GM21390 (cell line): ENCODE measurements around the gene API5.

Experiments
- ATAC-seq: cut with Tn5 transposase; IDR thresholded peaks from one replicate; pipeline ENCODE4 v1.9.1; 2021; ENCODE audit not compliant: unreplicated experiment

The API5 gene

DNA sequence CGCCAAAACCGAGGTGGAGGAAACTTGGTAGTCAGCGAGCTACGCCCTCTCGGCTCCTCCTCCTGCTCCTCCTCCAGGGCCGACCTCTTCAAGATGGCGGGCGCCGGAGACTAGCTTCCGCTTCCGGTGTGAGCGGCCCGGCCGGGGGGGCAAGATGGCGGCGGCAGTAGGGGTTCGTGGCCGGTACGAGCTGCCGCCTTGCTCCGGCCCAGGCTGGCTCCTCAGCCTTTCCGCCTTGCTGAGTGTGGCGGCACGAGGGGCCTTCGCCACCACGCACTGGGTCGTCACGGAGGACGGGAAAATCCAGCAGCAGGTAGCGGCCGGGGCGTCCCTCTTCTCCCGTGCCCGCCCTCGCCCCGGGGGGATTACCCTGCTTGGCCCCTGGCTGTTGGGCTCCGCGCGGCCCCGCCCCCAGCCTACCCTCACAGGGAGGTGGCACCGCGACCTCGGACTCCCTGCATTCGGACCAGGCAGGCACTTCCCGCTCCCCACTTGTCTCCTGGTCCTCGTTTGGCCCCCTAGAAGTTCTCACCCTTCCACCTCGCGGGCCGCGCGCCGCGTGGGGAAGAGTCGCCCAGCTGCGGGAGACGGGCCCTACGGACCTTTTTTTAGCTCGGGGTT, 47.1 kb downstream of the API5 start, which contains the start of gene TTC17:
TSS of gene TTC17 (plus strand) at position 120 of the 621 bp plus-strand sequence. CDS start at position 155, 35 bp downstream.
- peak; percentile 92 for ATAC-seq

DNA sequence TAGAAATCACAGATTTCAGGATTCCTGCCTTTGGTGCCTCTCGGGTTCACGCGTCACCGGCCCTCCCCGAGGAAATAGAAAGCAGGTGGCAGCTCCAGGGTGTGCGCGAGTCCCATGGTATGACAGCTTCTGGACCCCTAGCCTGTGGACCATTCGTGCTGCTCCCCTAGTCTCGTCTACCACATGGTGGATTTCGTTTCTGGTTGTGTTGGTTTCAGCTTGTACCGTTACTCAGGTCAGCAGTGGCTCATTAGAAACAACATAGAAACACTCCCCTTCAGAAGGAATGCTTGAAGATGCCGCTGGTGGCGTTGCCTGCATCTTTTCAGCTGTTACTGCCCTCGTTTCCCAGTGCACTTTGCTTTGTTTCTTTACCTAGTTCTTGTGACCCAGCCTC, 47.6 kb downstream of the API5 start:
- ATAC-seq = peak; percentile 46

DNA sequence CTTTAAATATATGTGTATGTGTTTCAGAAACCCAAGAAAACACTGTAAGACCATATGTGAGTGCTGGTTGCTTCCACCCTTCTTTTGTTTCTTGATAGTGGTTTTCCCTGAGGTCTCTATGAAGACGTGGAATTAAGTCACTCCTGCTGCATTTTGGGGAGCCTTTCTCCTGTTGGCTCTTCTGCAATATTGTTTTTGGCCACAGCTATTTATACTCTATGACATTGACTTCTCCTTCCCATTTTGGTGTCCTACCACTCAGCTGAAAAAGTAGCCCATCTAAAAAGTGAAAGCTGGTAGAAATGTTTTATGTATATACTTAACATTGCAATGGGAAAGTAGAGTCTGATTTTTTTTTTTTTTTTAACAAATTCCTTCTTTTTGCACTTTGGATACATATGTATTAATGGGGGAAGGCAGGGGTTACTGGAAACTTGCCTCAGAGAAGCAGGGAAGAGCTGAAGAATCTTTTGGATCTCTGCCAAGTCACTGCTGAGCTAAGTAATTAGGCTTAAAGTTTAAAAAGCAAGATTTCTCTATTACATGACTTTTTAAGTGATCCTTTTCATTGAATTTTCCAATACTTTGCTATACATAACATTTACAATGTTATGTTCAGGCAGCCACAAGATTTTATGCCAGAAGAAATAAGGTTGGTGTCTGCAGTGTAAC, 48.7 kb downstream of the API5 start:
- ATAC-seq = no peak

DNA sequence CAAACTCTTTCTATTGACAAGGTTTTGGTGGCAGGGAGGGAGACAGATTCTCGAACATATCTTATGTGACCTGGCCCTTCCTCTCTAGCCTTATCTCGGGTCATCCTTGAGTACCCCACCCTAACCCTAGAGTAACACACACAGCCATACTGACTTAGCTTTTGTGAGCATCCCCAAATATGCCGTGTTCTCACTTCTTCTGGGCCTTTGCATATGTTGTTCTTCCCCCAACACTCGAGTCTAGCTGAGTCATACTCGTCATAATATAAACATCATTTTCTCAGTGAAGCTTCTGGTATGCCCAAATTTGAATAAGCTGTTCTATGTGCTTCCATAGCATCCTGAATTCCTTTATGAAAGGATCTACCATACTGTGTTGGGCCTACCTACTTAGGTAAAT, 54.9 kb downstream of the API5 start:
- no peak for ATAC-seq

DNA sequence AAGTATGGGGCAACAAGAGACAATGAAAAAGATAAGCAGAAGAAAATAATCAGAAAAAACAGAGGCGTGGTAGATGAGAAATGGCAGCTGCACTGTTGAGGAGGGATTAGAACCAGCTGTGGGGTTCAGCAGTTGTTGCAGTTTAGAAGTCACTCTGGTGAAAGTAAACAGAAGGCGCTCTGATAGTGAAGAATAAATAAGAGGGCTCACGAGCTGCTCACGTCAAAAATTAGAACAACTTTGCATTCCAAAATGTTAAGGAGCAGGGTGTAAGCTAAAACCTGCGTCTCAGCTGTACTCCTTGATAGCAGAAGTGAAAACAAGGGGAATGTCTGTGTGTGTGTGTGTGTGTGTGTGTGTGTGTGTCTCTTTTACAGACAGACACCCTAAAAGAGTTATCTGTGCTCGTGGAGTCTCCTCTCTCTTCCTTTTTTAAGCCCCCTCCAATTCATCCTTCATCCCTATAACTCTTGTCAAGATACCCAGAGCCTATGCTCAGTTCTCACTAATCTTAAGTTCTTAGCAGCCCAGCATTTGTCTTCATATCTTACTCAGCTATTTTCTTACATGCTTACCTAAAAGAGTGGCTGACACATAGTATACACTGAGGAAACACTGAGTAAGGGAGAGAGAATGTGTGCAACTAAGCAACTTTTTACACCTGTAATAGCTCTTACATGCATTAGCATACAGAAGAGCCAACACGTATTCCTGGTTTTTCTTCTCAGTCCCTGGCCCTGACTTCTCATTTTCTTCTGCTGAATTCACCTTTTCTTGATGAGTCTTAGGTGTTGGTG, 55.8 kb downstream of the API5 start:
- ATAC-seq = peak; percentile 50

DNA sequence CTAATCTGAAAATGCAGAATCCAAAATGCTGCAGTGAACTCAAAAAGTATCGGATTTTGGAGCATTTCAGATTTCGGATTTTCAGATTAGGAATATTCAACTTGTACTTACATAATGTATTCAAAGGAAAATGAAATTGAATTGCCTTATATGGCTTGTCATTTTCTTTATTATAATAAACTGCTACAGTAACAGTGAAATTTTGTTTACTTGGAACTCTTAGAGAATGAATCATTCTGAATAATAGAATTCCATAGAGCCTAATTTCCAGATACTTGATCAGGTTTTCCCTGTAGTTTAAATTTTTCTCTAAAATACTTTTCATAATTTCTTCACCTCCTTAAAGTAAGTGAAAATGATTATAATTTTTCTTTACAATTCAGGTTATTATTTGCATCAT, 64.3 kb downstream of the API5 start:
- no peak for ATAC-seq

DNA sequence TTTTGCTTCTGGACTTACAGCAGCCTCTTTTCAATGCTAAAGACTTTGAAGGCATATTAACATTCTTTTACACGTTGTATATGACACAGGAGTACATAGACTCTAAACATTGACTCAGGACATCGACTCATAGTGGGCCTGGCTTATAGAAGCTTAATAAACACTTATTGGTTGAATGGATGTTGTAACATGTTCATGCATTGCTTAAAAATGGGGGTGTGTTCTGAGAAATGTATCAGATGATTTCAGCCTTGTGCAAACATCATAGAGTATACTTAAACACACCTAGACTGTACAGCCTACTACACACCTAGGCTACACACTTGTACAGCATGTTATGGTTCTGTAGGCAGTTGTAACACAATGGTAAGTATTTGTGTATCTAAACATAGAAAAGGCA, 64.8 kb downstream of the API5 start:
- no peak for ATAC-seq

DNA sequence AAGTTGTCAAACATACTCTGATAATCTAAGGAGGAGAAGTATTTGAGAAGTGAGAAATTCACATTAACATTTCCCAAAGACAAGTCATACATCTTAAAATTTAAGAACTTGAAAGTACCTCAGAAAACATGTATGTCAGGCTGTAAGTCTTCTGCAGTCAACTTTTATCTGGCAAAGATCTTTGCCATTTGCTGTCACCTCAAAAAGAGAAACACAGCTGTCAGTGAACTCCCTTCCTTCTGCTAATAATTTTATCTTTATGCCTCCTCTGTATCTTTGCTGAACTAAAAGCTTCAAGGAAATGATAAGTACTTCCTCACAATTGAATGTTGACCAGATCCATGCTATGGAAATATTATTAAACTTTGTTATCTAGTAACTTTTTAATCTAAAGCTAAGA, 65.6 kb downstream of the API5 start:
- ATAC-seq = no peak

DNA sequence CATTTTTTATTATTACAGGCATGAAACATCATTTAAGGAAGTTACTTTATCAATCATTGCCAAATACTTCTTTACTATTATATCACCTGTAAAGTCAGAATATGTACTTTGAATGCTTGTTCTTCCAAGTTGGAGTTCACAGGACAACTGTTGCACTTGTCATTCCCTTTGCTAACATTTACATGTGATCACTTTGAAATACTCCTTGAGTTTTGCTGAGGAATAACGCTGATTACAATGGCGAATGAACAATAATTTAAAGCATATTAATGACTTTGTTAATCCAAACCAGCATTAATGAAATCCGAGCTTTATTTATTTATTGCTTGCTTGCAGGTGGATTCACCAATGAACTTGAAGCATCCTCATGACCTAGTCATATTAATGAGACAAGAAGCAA, 67.1 kb downstream of the API5 start:
- ATAC-seq = no peak

DNA sequence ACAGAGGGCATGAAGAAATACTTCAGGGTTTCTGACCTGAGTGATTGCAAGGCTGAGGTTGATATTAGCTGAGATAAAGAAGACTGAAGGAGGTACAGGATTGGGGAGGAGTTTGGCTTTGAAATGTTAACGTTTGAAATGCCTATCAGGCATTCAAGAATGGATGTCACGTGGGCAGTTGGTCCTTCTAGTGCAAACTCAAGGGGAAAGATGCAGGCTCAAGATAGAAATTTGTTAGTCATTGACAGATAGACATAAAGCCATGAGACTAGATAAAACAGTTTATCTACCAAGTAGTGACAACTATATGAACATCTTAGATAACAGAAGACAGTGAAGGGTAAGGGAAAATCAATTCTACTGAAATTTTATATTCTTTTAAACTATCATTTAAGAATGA, 70.0 kb downstream of the API5 start:
- no peak for ATAC-seq

DNA sequence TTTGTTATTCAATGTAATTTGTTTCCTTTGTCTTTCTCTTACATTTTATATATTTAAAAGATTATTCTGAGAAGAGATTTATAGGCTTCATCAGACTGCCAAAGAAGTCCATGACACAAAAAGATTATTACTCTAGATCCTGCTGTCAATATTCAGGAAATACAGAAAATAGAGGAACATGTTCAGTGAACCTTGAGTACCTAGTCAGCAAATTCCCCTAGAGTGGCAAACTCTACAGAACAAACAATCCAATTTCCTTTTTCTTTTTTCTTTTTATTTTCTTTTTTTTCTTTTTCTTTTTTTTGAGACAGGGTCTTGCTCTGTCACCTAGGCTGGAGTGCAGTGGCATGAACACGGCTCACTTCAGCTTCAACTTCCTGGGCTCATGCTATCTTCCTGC, 70.8 kb downstream of the API5 start:
- no peak for ATAC-seq

DNA sequence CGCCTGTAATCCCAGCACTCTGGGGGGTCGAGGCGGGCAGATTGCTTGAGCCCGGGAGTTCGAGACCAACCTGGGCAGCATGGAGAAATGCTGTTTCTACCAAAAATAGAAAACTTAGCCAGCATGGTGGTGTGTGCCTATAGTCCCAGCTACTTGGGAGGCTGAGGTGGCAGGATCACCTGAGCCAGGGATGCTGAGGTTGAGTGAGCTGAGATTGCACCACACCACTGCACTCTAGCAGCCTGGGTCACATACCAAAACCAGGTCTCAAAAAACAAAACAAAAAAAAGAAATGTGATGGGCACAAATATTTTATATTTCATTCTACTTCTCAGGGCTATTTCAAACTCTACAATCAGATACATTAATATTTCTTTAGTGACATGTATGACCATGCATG, 72.6 kb downstream of the API5 start:
- no peak for ATAC-seq

DNA sequence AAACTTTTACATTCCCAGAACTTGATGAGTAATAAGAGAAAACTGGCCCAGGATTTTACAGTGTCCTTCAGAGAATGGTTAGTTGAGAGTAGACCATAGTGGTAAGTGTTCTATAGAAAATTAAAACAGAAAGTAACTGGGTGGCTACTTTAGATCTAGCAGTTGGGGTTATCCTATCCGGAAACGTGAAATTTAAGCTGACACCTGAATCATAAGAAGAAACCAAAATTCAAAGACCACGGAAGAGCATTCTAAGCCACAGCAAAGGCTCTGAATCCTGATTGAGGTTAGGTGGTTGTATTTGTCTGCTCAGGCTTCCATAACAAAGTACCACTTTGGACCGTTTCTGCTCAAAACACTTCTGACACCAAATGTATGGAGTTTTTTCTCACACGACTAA, 80.9 kb downstream of the API5 start:
- ATAC-seq = no peak

DNA sequence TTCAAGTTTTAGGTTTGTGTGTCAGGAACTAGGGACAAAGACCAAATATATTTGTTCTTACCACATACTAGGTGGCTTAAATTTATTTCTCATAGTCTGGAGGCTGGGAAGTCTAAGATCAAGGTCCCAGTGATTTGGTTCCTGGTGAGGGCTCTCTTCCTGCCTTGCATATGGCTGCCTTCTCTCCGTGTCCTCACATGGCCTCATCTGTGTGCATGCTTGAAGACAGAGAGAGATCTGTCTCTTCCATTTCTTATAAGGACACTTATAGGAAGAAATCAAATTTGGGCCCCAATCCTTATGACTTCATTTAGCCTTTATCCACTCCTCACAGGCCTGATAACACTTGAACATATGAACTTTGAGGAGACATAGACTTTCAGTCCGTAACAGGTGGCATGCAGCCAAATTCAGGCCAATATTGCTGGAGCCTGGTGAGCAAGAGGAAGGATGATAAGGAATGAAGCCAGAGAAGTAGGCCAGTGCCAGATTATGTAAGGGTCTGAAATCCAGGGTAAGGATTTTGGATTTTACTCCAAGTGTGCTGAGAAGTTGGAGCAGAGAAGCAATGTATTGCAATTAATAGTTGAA, 82.1 kb downstream of the API5 start:
- no peak for ATAC-seq
